GM19043 (cell line): Measurements from ENCODE around the gene GPR183.

ENCODE experiments used
- ATAC-seq: cut with Tn5 transposase; IDR thresholded peaks from one replicate; pipeline ENCODE4 v1.9.1; 2021; ENCODE audit warnings: low read depth; ENCODE audit not compliant: unreplicated experiment

GPR183 gene

DNA sequence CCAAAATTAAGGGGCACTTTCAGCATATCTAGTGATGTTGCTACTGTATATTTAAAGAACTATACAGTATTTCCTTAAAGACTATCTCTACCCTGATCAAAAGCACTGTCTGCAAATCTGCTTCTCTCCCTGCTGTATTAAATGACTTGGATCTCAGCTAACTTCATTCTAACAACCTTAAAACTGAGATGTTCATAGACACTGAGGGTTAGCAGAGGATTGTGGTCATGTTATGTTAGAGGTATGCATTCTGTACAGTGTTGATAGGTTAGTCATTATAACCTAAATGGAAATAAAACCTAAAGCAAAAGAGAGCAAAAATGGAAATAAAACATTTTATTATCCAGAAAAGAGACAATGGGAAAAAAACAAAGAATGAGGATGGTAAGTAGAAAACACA is 9.9 kb downstream of the GPR183 start:
- no peak for ATAC-seq

DNA sequence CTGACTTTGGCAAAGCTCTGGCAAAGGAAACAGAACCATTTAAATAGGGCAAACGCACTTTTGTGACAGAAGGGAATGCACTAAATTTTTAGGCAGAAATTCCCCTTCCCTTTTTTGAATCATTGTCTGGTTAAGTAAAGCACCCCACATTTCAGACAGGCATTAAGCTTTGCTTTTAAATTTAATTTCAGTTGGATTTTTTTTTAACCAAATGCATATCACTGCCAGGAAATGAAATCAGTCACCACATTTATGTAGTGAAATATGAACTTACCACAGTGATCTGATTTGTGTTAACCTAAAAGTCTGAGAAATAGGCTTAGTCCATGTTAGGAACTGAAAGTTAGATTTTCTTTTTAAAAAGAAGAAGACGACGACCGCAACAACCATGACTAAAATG is 10.8 kb downstream of the GPR183 start:
- peak; percentile 51 for ATAC-seq

DNA sequence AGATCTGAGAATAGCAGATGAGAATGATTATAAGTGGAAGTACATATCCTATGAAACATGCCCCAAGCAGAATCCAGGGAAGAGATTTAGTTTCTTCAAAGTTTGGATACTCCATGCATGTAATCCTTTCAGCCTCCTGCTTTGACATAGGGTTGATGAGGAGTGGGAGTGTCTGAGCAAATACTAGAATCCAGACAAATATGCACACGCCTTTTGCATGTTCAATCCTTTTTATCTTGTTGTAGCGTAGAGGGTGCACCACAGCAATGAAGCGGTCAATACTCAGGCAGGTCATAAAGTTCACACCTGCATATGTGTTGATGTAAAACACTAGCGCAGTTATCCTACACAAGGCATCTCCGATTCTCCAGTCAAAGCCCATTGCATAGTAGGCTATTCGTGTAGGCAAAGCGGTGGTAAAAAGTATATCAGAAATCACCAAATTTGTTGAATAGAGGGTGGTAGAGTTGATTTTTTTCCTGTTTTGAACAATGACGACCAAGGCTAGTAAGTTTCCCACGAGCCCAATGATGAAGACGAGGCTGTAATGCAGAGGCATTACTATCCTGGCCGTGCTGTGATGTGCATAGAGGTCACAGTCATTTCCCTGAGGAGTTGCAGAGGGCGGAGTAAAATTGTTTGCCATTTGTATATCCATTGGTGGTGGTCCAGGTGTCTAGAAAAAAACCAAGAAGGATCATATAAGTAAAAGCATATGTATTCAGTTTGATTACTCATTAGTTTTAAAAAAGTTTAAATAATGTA is 11.5 kb downstream of the GPR183 start:
- no peak for ATAC-seq

DNA sequence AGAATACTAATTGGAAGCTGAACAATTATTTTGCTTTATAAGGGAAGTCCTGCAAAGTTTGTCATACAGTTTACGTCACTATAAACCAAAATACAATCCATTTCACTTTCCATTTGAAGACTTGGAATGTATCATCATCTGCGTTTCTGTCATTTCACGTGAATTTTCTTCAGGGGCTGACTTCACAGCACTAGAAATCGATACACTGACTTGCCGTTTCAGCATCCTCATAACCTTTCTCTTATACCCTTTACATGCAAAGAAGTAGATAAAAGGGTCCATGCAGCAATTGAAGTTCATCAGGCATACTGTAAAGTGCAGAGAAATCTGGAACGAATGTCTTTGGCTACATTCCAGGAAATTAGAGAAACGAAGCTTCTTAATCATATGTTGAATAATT is 12.2 kb downstream of the GPR183 start:
- no peak for ATAC-seq

DNA sequence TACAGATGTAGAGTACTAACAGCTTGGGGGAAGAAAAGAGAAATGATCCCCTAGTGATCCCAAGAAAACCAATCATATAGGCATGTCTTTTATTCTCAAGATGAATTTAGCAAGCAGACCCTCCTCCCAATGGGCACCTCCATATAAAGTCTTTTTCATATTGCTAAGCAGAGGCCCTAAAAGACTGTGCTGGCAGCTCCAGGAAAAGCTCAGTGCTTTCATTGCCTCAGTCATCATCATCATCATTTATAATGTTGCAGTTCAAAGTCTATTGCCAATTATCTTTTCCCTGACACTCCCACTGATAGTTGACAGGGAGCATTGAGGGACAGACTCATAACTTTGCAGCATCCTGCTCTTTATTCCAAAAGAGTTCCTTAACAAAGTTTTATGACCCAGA is 13.0 kb downstream of the GPR183 start:
- ATAC-seq: no peak

DNA sequence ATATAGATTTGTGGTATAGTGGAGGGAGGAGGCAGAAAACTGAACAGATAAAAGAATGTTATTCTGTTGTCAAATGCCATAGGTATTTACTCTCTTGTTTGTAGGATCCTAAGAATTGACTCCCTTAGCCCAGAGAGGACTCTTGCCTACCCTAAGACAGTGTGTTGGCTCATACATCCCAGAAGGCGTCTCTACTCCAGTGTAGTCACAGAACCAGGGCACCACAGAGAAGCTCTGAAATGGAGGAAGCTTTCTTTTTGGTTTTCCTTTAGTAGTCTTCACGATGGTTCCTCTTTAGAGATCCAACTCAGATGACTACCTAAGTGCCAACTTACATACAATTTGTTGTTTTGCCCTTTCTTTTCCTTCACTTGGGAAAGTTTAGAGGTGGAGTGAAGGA is 14.0 kb downstream of the GPR183 start:
- no peak for ATAC-seq

DNA sequence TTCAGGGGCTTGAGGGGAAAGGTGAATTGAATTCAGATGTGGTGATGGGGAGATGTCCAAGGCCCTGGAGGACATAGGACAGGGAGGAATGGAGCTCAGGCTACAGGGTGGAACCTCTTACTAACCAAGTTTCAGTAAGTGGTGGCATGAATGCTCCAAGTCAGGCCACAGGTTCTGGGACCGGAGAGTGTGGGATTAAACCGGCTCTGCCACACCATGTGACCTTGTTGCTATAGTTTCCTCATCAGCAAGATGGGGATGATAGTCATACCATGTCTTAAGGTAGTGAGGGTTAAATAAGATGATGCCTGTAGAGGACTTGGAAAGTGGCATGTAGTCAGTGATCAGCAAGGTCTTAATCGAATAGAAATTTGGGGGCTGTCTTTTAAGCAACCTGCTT is 16.3 kb downstream of the GPR183 start:
- ATAC-seq: no peak

DNA sequence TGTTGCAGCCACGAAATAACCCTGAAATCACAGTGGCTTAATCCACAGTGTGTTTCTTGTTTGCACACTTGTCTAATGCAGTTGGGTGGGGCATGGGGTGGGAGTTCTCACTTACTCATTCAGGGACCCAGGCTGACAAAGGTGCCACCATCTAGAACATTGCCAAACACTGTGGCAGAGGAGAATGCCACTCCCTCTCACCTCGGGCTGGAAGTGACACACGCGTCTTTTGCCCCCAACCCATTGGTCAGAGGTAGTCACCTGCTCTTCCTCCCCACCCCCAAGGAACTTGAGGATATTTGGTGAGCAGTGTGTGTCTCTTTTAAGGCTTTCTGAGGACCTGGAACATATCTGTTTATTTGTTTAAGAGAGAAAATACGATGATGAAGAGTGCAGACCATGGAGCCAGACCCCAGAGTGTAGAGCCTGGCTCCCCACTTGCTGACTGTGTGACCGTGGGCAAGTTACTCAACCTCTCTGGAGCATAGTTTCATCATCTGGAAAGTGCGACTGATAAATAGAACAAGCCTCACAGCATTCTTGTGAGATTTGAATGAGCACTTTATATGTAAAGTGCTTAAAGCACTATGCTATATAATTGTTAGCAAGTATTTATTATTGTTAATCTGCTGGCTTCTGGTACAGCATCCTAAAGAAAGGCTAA is 17.4 kb downstream of the GPR183 start:
- no peak for ATAC-seq

DNA sequence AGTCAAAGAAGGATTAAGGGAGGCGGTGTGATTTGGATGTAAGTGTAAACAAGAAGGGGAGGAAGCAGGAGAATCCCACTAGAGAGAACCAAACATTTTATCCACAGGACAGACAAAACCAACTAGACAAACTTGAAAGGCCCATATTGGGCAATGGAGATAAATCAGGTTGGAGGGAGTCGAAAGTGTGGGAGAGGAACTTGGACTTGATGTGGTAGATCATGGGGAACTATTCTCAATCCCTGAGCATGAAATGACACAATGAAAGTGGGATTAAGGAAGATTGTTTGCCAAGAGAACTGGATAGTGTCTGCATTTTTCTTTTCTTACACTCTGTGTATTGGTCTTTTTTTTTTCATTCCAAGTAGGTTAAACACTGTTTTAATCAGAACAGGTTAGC is 17.9 kb downstream of the GPR183 start:
- no peak for ATAC-seq

DNA sequence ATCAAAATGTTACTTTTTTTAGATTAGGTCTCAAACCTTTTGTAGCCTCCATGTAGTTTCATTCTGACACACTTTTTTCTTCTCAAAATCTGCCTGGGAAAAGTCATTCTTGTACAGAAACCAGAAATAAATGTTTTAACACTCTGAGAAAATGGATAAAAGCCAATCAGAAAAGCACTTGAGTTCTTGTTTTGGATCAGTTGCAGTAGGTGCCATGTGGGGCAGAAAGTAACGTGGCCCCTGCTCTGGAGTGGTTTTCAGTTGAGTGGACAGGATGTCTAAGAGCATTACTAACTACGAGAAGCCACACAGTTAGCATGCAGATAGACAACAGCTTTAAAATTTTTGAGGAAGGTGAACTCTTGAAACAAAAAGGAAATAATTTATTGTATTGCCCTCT is 19.1 kb downstream of the GPR183 start:
- ATAC-seq: peak; percentile 88

DNA sequence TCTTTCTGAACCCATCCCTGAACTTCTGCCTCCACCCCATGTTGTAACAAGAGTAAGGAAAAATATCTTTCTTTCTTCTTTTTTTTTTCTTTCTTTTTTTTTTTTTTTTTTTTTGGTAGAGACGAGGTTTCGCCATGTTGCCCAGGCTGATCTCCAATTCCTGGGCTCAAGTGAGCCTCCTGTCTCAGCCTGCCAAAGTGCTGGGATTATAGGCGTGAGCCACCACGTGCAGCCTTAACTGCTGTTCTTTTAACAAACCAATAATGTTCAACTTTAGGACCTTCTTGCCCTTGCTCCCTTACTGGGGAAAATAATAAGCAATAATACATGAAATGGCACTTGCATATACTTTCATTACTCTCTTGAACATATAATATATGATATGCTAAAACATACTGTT is 19.6 kb downstream of the GPR183 start:
- no peak for ATAC-seq

DNA sequence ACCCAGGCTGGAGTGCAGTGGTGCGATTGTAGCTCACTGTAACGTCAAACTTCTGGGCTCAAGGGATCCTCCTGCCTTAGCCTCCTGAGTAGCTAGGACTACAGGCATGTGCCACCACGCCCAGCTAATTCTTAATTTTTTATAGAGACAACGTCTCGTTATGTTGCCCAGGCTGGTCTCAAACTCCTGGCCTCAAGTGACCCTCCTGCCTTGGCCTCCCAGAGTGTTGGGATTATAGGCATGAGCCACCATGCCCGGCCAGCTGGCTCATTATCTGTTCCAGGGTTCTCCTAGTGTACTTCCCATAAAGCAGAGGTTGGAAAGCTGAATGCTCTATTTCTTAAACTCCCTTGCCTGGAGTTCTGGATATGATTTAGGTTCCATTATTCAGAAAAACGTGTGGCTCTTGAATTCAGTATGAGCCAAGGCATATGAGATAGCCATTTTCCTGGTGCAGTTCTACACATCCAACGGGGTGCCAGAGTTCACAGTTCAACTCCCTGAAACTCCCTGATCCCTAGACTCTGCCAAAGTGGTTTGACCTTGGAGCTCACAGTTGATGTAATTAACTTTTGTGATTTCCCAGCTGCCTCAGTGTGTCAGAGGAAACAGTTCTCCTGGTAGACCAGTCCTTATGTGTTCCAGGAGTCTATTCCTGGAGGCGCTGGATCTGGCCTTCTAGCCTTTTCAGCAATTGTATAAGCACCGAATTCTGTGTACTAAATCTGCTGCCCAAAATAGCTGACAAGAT is 21.6 kb downstream of the GPR183 start:
- no peak for ATAC-seq

DNA sequence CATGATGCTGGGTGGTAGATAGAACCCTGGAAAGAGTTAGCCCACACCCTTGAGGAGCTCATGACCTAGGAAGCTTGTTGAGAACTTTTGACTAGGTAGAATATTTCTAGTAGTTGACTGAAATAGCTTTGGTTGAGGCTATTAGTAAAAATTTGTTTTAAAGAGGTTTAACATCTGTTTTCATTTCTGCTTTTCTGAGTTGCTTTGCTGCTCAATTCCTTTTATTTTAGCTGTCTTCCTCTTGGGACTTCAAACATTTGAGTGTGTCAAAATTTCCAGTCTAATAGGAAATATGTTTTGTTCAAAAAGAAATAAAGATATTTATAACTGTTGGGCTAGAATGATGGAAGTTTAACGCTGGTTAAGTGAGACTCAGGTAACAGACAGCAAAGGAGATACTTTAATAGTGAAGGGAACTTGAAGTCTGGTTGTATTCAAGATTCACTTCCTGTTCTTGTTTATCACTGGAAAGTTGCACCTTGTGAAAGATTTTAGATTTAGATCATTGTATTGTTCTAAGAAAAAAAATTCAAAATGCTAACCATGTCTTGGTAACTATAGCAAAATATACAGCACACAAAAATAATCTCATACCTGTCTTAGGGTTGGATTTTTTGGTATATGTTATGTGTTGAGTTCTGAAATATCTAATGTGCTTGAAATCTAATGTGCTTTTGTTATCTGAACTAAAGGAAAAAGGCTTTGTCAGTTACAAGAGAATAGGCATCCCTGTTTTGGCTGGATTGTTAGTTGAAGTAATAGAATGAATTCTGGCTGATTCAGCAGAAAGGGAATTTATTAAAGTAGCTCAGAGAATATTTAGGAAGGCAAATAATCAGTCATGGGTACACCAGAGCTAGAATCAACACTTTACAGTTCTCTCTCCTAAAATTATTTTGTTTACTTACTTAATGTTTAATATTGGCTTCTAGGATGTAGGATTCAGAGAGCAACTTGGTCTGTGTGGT is 24.7 kb downstream of the GPR183 start:
- ATAC-seq: peak; percentile 60

DNA sequence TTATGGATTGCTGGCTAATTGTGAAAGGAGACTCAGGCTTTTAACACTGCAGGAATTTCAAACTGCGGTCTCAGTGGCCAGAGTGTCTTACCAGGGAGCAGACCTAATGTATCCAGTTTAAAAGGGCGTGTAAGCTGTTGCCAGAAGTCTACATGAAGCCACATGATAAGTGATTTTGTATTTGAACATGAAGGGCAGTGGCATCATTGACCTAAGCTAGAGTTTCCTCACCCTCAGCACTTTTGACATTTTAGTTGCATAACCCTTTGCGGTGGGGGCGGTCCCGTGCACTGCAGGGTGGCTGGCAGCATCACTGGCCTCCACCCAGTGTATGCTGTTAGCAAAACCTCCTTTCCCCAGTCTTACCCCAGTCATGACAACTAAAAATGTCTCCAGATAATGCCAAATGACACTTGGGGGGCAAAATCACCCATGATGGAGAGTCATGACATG is 25.4 kb downstream of the GPR183 start:
- peak; percentile 65 for ATAC-seq

DNA sequence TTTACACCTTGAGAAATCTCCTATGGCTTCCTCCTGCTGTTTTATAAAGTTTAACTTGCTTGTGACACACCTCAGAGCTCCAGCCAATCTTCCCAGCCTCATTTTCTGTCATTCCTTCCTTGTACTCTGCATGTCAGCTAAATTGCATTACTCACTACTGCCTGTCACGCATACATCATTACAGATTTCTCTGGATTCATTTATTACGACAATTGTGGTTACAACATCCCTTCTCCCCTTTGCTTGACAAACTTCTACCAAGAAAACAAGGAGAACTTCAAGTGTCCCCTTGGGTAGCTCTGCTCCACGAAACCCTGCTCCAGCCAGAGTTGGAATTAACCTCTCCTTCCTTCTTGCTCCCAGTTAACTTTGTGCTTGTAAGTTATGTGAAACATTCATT is 27.0 kb downstream of the GPR183 start:
- ATAC-seq: no peak

DNA sequence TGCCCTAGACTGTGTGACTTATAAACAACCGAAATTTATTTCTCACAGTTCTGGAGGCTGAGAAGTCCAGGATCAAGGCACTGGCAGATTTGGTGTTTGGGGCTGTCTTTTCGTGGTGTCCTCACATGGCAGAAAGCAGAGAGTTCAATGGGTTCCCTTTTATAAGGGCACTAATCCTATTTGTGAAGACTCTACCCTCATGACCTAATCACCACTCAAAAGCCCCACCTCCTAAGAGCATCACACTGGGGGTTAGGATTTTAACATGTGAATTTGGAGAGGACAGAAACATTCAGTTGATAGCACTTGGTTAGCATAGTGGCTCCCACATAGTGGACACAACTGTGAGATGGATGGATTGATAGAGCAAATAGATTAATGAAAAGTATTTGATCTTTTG is 27.6 kb downstream of the GPR183 start:
- ATAC-seq: no peak

DNA sequence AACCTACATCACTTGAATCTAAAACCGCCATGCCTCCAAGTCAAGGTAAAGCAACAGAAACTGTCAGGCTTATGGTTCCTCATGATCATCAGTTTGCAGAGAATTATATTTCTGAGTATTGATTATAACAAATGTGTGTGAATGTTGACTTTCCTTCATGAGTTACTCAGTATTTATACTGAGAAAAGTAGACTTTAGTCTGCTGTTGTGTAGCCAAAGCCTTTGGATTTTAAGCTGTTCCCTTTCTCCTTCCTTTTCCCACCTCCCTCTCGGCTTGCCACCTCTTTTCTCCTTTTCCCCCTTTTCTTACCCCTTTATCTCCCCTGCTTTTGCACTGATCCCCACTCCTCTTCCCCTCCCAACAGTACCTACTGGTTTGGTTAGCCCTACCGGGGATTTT is 28.4 kb downstream of the GPR183 start:
- ATAC-seq: no peak

DNA sequence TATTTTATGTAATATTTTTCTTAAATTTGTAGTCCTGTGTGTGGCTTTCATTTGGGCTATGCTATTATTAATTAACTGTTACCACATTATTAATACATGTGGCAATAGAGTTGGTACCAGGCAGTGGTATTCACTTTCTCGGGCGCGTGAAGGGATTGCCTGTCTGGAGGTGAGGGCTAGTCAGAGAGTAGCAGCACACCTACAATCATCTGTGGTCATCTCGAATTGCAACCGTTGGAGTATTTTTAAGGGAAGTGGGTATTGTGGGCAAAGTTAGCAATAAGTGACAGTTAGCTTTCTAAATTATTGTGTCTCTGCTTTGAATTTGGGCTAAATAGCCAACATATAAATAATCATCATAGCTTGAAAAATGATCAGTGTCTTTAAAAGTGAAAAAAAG is 29.0 kb downstream of the GPR183 start:
- ATAC-seq: no peak

DNA sequence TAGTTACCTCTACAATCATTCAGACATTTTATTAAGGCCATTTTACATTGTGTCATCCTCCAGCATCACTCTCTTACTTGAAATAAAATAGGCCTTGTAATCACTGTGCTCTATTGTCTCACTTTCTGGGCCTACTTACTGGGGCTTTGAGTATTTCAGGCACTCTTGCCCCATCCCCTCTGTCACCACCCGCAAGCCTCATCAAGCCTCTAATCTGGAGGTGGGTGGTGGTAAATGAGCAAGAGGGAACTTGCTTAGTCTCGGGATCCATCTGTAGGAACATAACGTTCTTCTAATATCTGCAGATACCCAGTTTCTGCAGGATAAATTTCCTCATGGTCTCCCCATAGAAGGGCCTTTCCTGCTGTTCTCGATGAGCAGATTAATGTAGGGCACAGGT is 29.6 kb downstream of the GPR183 start:
- ATAC-seq: no peak

DNA sequence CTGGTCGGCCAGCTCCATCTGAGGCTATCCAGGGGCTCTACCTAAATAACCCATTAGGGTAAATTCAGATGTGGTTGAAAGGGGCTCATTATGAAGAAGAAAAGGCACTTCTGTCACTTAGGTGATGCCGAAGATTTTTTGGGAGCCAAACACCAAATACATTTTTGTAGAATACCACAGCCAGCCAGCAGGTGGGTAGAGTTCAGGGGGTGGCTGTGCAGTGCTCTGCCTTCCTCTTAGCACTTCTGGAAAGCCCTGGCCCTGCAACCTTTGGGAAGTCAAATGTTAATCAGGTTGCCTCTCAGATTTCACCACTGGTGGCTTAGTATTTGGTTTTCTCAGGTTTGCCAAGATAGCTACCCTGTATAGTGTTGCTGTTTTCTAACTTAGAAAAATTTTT is 30.5 kb downstream of the GPR183 start:
- no peak for ATAC-seq

DNA sequence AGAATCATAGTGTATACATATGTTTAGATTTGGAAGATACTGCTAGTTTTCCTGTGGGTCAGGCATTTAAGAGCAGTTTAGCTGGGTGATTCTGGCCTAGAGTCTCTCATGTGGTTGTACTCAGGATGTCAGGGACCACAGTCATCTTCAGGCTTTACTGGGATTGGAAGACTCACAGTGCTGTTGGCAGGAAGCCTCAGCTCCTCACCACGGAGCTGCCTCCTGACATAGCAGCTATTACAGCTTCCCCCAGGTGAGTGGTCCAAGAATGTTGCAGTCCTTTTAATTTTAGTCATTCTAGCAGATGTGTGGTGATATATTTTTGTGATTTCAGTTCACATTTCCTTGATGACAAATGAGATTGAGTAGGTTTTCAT is 32.1 kb downstream of the GPR183 start:
- ATAC-seq: no peak
